Measurements from ENCODE around the gene TMEM244. TPM values are rescaled to one million over a fixed set of nuclear protein-coding genes. Genes with fewer than 3 reads are reported as not detected.

TMEM244 gene
- total RNA-seq, 4 donors from 2014 or later, result not detected

- H3K4me1 ChIP-seq, result no peaks in the 10 kb centered on the region
- H3K27ac ChIP-seq, result no peak overlapping the region
- DNase-seq, result no peak
- no peak overlapping the region for H3K4me3 ChIP-seq
- H3K36me3 ChIP-seq, result no peaks in the 10 kb centered on the region
- no peaks in the 10 kb centered on the region for H3K27me3 ChIP-seq
- intact Hi-C loops (cut with DNase I; ENCODE audit: low total_unique reads), result no loop called here
- TF ChIP-seq, protein P1, sequence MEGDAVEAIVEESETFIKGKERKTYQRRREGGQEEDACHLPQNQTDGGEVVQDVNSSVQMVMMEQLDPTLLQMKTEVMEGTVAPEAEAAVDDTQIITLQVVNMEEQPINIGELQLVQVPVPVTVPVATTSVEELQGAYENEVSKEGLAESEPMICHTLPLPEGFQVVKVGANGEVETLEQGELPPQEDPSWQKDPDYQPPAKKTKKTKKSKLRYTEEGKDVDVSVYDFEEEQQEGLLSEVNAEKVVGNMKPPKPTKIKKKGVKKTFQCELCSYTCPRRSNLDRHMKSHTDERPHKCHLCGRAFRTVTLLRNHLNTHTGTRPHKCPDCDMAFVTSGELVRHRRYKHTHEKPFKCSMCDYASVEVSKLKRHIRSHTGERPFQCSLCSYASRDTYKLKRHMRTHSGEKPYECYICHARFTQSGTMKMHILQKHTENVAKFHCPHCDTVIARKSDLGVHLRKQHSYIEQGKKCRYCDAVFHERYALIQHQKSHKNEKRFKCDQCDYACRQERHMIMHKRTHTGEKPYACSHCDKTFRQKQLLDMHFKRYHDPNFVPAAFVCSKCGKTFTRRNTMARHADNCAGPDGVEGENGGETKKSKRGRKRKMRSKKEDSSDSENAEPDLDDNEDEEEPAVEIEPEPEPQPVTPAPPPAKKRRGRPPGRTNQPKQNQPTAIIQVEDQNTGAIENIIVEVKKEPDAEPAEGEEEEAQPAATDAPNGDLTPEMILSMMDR (IDR thresholded peaks at IDR 0.05), result no peak
- TF ChIP-seq POLR2A (IDR thresholded peaks at IDR 0.05), result no peak
- no peaks in the 10 kb centered on the region for H3K9me3 ChIP-seq
Observed at GRCh38 chr6:129872586-129872985, 11.5 kb upstream of the TMEM244 start.

GRCh38 chr6:129871221-129871620, 10.1 kb upstream of the TMEM244 start:
- DNase-seq, result no peak
- Histone ChIP-seq H3K4me3 (no peak overlapping the region), H3K4me1 (no peaks in the 10 kb centered on the region), H3K27ac (no peak overlapping the region), H3K36me3 (no peaks in the 10 kb centered on the region), H3K27me3 (no peaks in the 10 kb centered on the region), H3K9me3 (no peaks in the 10 kb centered on the region)
- TF ChIP-seq POLR2A (IDR thresholded peaks at IDR 0.05), result no peak
- TF ChIP-seq, protein P1 (IDR thresholded peaks at IDR 0.05), result no peak
- intact Hi-C loops (cut with DNase I; ENCODE audit: low total_unique reads), result no loop called here

DNA sequence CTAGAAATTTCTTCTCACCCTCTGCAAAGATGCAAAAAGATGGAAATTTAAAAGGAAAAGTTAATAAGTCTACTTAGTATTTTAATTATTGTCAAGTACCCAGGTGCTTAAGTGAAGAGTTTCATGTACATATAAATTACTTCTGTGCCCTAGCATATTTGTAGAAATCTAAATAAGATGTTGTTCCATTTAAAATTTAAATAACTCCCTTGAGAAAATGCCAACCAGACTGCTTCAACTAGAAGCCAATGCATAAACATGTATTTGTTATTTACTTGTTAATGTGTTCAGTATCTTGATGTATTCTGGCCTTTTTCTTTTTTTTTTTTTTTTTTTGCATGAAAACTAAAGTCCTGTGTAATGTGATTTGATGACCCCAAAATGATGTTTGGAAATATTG, 6.3 kb upstream of the TMEM244 start:
- TF ChIP-seq POLR2A (IDR thresholded peaks at IDR 0.05), result no peak
- TF ChIP-seq, protein P1 (IDR thresholded peaks at IDR 0.05), result no peak
- H3K9me3 ChIP-seq, result no peaks in the 10 kb centered on the region
- no peak overlapping the region for H3K27ac ChIP-seq
- H3K4me3 ChIP-seq, result no peak overlapping the region
- H3K4me1 ChIP-seq, result no peaks in the 10 kb centered on the region
- H3K36me3 ChIP-seq, result no peaks in the 10 kb centered on the region
- intact Hi-C loops (cut with DNase I; ENCODE audit: low total_unique reads), result no loop called here
- no peaks in the 10 kb centered on the region for H3K27me3 ChIP-seq
- DNase-seq, result no peak

DNA sequence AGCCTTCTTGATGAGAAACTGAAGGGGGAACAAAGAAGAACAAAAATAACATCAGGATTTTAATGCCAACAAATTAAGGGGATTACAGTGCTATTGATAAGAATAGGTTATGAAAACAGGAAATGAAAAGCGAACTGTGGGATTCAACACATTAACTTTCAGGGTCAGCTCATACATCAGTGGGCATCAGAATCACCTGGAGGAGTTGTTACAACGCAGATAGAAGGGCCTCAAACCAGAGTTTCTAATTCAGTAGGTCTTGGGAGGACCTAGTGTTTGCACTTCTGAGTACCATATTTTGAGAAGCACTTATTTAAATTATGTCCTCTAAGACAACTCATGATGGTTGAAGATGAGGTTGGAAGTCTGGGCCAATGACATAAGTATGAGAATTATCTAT, 5.6 kb upstream of the TMEM244 start:
- intact Hi-C loops (cut with DNase I; ENCODE audit: low total_unique reads), result no loop called here
- H3K4me3 ChIP-seq, result no peak overlapping the region
- no peaks in the 10 kb centered on the region for H3K4me1 ChIP-seq
- no peak overlapping the region for H3K27ac ChIP-seq
- DNase-seq, result no peak
- no peaks in the 10 kb centered on the region for H3K9me3 ChIP-seq
- no peaks in the 10 kb centered on the region for H3K36me3 ChIP-seq
- TF ChIP-seq, protein P1 (IDR thresholded peaks at IDR 0.05), result no peak
- TF ChIP-seq POLR2A (IDR thresholded peaks at IDR 0.05), result no peak
- H3K27me3 ChIP-seq, result no peaks in the 10 kb centered on the region

DNA sequence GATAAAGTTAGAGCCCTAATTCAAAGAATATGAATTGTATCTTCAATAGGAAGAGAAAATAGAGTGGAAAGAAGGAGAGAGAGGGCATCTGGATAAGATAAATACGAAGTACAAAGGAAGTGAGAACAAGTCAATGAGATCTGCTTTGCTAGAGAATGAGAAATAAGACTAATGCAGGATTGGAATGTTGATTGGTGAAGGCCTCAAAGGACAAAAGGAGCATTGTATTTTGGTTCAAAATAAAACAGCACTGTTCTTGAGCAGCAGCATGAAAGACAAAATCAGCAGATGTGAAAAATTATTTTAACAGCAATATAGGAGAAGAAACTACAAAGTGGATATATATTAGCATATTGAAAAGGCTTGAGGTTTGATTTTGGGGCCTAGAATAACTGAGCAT, 5.1 kb upstream of the TMEM244 start:
- Histone ChIP-seq H3K9me3 (no peaks in the 10 kb centered on the region), H3K4me1 (no peaks in the 10 kb centered on the region), H3K27me3 (no peaks in the 10 kb centered on the region), H3K27ac (no peak overlapping the region), H3K4me3 (no peak overlapping the region), H3K36me3 (no peaks in the 10 kb centered on the region)
- intact Hi-C loops (cut with DNase I; ENCODE audit: low total_unique reads), result no loop called here
- no peak for DNase-seq
- TF ChIP-seq, protein P1 (IDR thresholded peaks at IDR 0.05), result no peak
- no peak for TF ChIP-seq POLR2A (IDR thresholded peaks at IDR 0.05)
